ENCODE data around the gene MBTPS1. TPM values are rescaled to one million over a fixed set of nuclear protein-coding genes. Genes with fewer than 3 reads are reported as not detected.

The MBTPS1 gene
- total and polyA plus RNA-seq, 9 of the 15 experiments (the other 6 are each of a cell fraction or from before 2014, with no cell fraction given): 2.8 to 57.6 (median 43.8) TPM

- TF ChIP-seq, protein P1, sequence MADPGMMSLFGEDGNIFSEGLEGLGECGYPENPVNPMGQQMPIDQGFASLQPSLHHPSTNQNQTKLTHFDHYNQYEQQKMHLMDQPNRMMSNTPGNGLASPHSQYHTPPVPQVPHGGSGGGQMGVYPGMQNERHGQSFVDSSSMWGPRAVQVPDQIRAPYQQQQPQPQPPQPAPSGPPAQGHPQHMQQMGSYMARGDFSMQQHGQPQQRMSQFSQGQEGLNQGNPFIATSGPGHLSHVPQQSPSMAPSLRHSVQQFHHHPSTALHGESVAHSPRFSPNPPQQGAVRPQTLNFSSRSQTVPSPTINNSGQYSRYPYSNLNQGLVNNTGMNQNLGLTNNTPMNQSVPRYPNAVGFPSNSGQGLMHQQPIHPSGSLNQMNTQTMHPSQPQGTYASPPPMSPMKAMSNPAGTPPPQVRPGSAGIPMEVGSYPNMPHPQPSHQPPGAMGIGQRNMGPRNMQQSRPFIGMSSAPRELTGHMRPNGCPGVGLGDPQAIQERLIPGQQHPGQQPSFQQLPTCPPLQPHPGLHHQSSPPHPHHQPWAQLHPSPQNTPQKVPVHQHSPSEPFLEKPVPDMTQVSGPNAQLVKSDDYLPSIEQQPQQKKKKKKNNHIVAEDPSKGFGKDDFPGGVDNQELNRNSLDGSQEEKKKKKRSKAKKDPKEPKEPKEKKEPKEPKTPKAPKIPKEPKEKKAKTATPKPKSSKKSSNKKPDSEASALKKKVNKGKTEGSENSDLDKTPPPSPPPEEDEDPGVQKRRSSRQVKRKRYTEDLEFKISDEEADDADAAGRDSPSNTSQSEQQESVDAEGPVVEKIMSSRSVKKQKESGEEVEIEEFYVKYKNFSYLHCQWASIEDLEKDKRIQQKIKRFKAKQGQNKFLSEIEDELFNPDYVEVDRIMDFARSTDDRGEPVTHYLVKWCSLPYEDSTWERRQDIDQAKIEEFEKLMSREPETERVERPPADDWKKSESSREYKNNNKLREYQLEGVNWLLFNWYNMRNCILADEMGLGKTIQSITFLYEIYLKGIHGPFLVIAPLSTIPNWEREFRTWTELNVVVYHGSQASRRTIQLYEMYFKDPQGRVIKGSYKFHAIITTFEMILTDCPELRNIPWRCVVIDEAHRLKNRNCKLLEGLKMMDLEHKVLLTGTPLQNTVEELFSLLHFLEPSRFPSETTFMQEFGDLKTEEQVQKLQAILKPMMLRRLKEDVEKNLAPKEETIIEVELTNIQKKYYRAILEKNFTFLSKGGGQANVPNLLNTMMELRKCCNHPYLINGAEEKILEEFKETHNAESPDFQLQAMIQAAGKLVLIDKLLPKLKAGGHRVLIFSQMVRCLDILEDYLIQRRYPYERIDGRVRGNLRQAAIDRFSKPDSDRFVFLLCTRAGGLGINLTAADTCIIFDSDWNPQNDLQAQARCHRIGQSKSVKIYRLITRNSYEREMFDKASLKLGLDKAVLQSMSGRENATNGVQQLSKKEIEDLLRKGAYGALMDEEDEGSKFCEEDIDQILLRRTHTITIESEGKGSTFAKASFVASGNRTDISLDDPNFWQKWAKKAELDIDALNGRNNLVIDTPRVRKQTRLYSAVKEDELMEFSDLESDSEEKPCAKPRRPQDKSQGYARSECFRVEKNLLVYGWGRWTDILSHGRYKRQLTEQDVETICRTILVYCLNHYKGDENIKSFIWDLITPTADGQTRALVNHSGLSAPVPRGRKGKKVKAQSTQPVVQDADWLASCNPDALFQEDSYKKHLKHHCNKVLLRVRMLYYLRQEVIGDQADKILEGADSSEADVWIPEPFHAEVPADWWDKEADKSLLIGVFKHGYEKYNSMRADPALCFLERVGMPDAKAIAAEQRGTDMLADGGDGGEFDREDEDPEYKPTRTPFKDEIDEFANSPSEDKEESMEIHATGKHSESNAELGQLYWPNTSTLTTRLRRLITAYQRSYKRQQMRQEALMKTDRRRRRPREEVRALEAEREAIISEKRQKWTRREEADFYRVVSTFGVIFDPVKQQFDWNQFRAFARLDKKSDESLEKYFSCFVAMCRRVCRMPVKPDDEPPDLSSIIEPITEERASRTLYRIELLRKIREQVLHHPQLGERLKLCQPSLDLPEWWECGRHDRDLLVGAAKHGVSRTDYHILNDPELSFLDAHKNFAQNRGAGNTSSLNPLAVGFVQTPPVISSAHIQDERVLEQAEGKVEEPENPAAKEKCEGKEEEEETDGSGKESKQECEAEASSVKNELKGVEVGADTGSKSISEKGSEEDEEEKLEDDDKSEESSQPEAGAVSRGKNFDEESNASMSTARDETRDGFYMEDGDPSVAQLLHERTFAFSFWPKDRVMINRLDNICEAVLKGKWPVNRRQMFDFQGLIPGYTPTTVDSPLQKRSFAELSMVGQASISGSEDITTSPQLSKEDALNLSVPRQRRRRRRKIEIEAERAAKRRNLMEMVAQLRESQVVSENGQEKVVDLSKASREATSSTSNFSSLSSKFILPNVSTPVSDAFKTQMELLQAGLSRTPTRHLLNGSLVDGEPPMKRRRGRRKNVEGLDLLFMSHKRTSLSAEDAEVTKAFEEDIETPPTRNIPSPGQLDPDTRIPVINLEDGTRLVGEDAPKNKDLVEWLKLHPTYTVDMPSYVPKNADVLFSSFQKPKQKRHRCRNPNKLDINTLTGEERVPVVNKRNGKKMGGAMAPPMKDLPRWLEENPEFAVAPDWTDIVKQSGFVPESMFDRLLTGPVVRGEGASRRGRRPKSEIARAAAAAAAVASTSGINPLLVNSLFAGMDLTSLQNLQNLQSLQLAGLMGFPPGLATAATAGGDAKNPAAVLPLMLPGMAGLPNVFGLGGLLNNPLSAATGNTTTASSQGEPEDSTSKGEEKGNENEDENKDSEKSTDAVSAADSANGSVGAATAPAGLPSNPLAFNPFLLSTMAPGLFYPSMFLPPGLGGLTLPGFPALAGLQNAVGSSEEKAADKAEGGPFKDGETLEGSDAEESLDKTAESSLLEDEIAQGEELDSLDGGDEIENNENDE (IDR thresholded peaks at IDR 0.05; ENCODE audit: low read depth, low read length): no peak
- TF ChIP-seq ZNF696 (CRISPR knock-in tag; conservative IDR thresholded peaks at IDR 0.05) (no peak), POLR3A (IDR thresholded peaks at IDR 0.05; ENCODE audit: borderline replicate concordance, extremely low read depth, insufficient read depth, insufficient read length) (no peak)
These were observed 6.2 kb downstream of the MBTPS1 start (continued) for GRCh38 chr16:84110527-84110926.
